K562 (cell line): ENCODE results near the gene MRPS35. TPM values are rescaled to one million over a fixed set of nuclear protein-coding genes. Genes with fewer than 3 reads are reported as not detected.

Experiments used
- ATAC-seq: fragments of 200-7000 bp; cut with Tn5 transposase; 3 replicates; pipeline ENCODE4 v1.9.1; 2020; ENCODE audit warnings: moderate library complexity
- BruUV-seq: library from RNA; stranded (reverse); fragments of 400-500 nt; replicated peaks from 2 replicates; lab custom pipeline; 2021; lab: Mats Ljungman, UMichigan
- CTCF ChIA-PET: fragments of 300-600 bp; formaldehyde crosslinking; extraction: SDS; loops from one replicate; lab custom pipeline; 2021; ENCODE audit warnings: low intra/inter-chr PET ratio; lab: Yijun Ruan, JAX
- POLR2A ChIA-PET: fragments of 300-600, 350-650 bp; sonication (Branson Sonifier 250); formaldehyde crosslinking; extraction: SDS; loops from one replicate; lab custom pipeline; 2021; ENCODE audit warnings: antibody characterized with exemption, inconsistent platforms; lab: Yijun Ruan, JAX
- DNase-seq, 4 experiments: peaks; one replicate each; pipeline versions ENCODE4 v3.0.0 to v3.0.0-alpha.2; 2011 to 2018; ENCODE audit warnings: low spot score in 3 of 4, mixed read lengths in 3 of 4; ENCODE audit errors: extremely low read depth in 1 of 4
- FAIRE-seq: peaks from 2 replicates; lab custom pipeline; 2011; peaks lifted over from hg19 to GRCh38; lab: Jason Lieb, UNC
- H2AFZ ChIP-seq: 2 replicates; pipeline ENCODE4 v1.6.0; 2011; ENCODE audit warnings: low read depth, low read length, control low read depth, inconsistent platforms
- H3K27ac ChIP-seq: fragments of 200-600 bp; 3 replicates; pipeline ENCODE4 v1.8.0; 2011; ENCODE audit warnings: low read depth, mild to moderate bottlenecking, control low read depth, inconsistent platforms, low read length, moderate library complexity, mixed read lengths; ENCODE audit errors: extremely low read depth
- H3K27me3 ChIP-seq, 2 experiments: fragments of 300-600 bp in 1 of 2; 2 replicates in 1 of 2; 3 replicates in 1 of 2; pipeline versions ENCODE4 v1.6.0 to v1.8.0; 2011; ENCODE audit warnings: inconsistent platforms in 2 of 2, low read length in 2 of 2, mild to moderate bottlenecking in 1 of 2, mixed read lengths in 1 of 2, moderate library complexity in 1 of 2; ENCODE audit not compliant: control insufficient read depth in 2 of 2, insufficient read depth in 2 of 2
- H3K36me3 ChIP-seq: fragments of 300-600 bp; 3 replicates; pipeline ENCODE4 v1.8.0; 2011; ENCODE audit warnings: mild to moderate bottlenecking, low read length, inconsistent platforms; ENCODE audit not compliant: control insufficient read depth, insufficient read depth
- H3K4me1 ChIP-seq, 2 experiments: fragments of 200-600 bp in 1 of 2; replicated peaks in 1 of 2; 2 replicates in 1 of 2; 3 replicates in 1 of 2; pipeline versions ENCODE4 v1.5.1 to v1.8.0; 2011; ENCODE audit warnings: inconsistent platforms in 2 of 2, low read length in 2 of 2, mild to moderate bottlenecking in 1 of 2, mixed read lengths in 1 of 2, moderate library complexity in 1 of 2; ENCODE audit not compliant: control insufficient read depth in 2 of 2, insufficient read depth in 2 of 2
- H3K4me2 ChIP-seq: 2 replicates; pipeline ENCODE4 v1.6.1; 2011; ENCODE audit warnings: low read length, control low read depth, inconsistent platforms, mixed read lengths; ENCODE audit not compliant: insufficient read depth
- H3K4me3 ChIP-seq: fragments of 200-600 bp; sonication (generic), shearing (Covaris generic); 2 replicates; pipeline ENCODE4 v1.5.1; 2016; ENCODE audit warnings: control low read depth, inconsistent platforms
- H3K79me2 ChIP-seq: fragments of 200-600 bp; 3 replicates; pipeline ENCODE4 v1.8.0; 2011; ENCODE audit warnings: low read length, inconsistent platforms; ENCODE audit not compliant: control insufficient read depth, insufficient read depth
- H3K9ac ChIP-seq, 2 experiments: 2 replicates each; pipeline versions ENCODE4 v1.6.0 to v1.6.1; 2011; ENCODE audit warnings: low read depth in 2 of 2, low read length in 2 of 2, control low read depth in 1 of 2, inconsistent platforms in 1 of 2, mild to moderate bottlenecking in 1 of 2, mixed read lengths in 1 of 2; ENCODE audit not compliant: insufficient read depth in 1 of 2
- H3K9me1 ChIP-seq: one replicate; pipeline ENCODE4 v1.6.0; 2011; ENCODE audit warnings: inconsistent platforms, mild to moderate bottlenecking, low read length, moderate library complexity; ENCODE audit not compliant: control insufficient read depth, insufficient read depth
- H3K9me3 ChIP-seq: replicated peaks from 2 replicates; pipeline ENCODE4 v1.5.1; 2011; ENCODE audit warnings: low read depth, low read length, inconsistent platforms; ENCODE audit not compliant: control insufficient read depth, insufficient read depth
- H4K20me1 ChIP-seq: replicated peaks from 2 replicates; pipeline ENCODE4 v1.6.1; 2011; ENCODE audit warnings: low read length, inconsistent platforms, mixed read lengths; ENCODE audit not compliant: control insufficient read depth, insufficient read depth
- HMGXB4 ChIP-seq: sonication (generic); formaldehyde crosslinking; IDR thresholded peaks from 2 replicates; pipeline ENCODE4 v1.8.1; 2023; ENCODE audit warnings: mild to moderate bottlenecking, missing genetic modification reagents
- NR2C1 ChIP-seq, 2 experiments: fragments of 450-650 bp; IDR thresholded peaks; 2 replicates each; pipeline ENCODE4 v1.6.1; 2017; ENCODE audit warnings: mild to moderate bottlenecking in 2 of 2, antibody characterized with exemption in 1 of 2, inconsistent platforms in 1 of 2, missing compliant biosample characterization in 1 of 2, missing genetic modification characterization in 1 of 2
- RHOXF2B ChIP-seq: fragments of 250-450 bp; sonication (Bioruptor Pico); conservative IDR thresholded peaks from 2 replicates; pipeline ENCODE4 v1.5.1; 2021
- ZBTB8A ChIP-seq: fragments of 450-650 bp; IDR thresholded peaks from 2 replicates; pipeline ENCODE4 v1.6.1; 2018; ENCODE audit warnings: mild to moderate bottlenecking, moderate library complexity; ENCODE audit not compliant: partially characterized antibody
- WGBS: fragments of 100-300 bp; shearing (Covaris generic); methylation state at CpG from one replicate; pipeline ENCODE4 v1.1.6; 2016; ENCODE audit warnings: low coverage, mixed read lengths; ENCODE audit not compliant: insufficient coverage; ENCODE audit errors: missing lambda C conversion rate; 5-methylcytosine and 5-hydroxymethylcytosine counted together
- in situ Hi-C: fragments of 300-500 bp; cut with MboI; formaldehyde crosslinking; loops from 4 replicates; pipeline ENCODE4 v1.15.0; 2018; ENCODE audit warnings: inconsistent platforms, mixed read lengths
- intact Hi-C: fragments of 100-400 bp; cut with micrococcal nuclease; formaldehyde crosslinking; loops from 2 replicates; pipeline ENCODE4 v1.14.2; 2022
- polyA plus RNA-seq, 8 experiments: library from polyadenylated mRNA; depleted of rRNA in 4 of 8; stranded (reverse) in 5 of 8; unstranded in 3 of 8; fragments of >200 nt; fragmentation: Nextera tagmentation in 2 of 8; fragmentation: Illumina TruSeq in 1 of 8; extraction: Ambion mirVana in 2 of 8; extraction: Trizol in 1 of 8; gene quantifications; 2 replicates each; pipeline versions ENCODE4 v1.2.1 to v1.2.3, GENCODE V29; 2011 to 2014; ENCODE audit warnings: inconsistent platforms in 1 of 8, missing spikeins in 1 of 8
- total RNA-seq, 7 experiments: library from RNA; depleted of rRNA in 6 of 7; stranded (reverse); fragments of >200 nt in 6 of 7; fragmentation: Illumina TruSeq in 2 of 7; extraction: Trizol in 2 of 7; gene quantifications; 2 replicates each; pipeline versions ENCODE4 v1.2.1 to v1.2.3, GENCODE V29; 2011 to 2021; ENCODE audit warnings: low replicate concordance in 1 of 7

The MRPS35 gene
- total and polyA plus RNA-seq, 9 of the 15 experiments (the other 6 are each of a cell fraction or from before 2014, with no cell fraction given) = 79.0 to 183 (median 114) TPM

GRCh38 chr12:27672051-27672450 is 38.6 kb upstream of the MRPS35 start:
- POLR2A ChIA-PET = no interaction called here

More at GRCh38 chr12:27672051-27672450, 38.6 kb upstream of the MRPS35 start:
- Histone ChIP-seq H3K9me1 (no peaks in the 10 kb centered on the region), H2AFZ (no peak overlapping the region), H3K36me3 (no peaks in the 10 kb centered on the region), H3K4me3 (no peak overlapping the region), H3K27ac (no peak overlapping the region), H3K79me2 (no peaks in the 10 kb centered on the region), H4K20me1 (no peaks in the 10 kb centered on the region), H3K4me2 (no peak overlapping the region), H3K27me3 (peaks cover 9 to 19% of the 10 kb centered on the region in 2 experiments), H3K4me1 (no peaks in the 10 kb centered on the region), H3K9ac (no peak overlapping the region), H3K9me3 (no peaks in the 10 kb centered on the region)
- intact Hi-C loops = no loop called here
- TF ChIP-seq NR2C1 (IDR thresholded peaks at IDR 0.05) (no peak), NR2C1 (tag; IDR thresholded peaks at IDR 0.05) (peak; percentile 35; the same call in 1 of the 2 replicates), ZBTB8A (no peak), RHOXF2B (CRISPR knock-in tag) (no peak), HMGXB4 (CRISPR knock-in tag) (no peak)
- no peak for FAIRE-seq
- WGBS = 0% methylated on average over 4 of the region's 4 CpGs
- in situ Hi-C loops = no loop called here
- no peak for ATAC-seq
- no TSS peak for BruUV-seq
- CTCF ChIA-PET = no interaction called here
- DNase-seq = no peak
